HG02588 (cell line): Measurements from ENCODE around the gene LIN52.
"Not testable (repeated sequence)": the region's sequence is repeated elsewhere in the genome, so short reads cannot be mapped to it uniquely, and the experiment has no call there.

ENCODE experiments used
- ATAC-seq: cut with Tn5 transposase; IDR thresholded peaks from one replicate; pipeline ENCODE4 v1.9.1; 2021; ENCODE audit warnings: mild to moderate bottlenecking, moderate library complexity; ENCODE audit not compliant: unreplicated experiment

LIN52 gene

GRCh38 chr14:74105381-74105780 lies 20.6 kb downstream of the LIN52 start:
- ATAC-seq = no peak

GRCh38 chr14:74109369-74109768 lies 24.6 kb downstream of the LIN52 start:
- no peak for ATAC-seq

- not testable (repeated sequence) for ATAC-seq
Observed at GRCh38 chr14:74111395-74112216, 26.9 kb downstream of the LIN52 start.

- ATAC-seq = not testable (repeated sequence)
Observed at GRCh38 chr14:74125487-74125886, 40.7 kb downstream of the LIN52 start.

GRCh38 chr14:74126315-74127013 lies 41.7 kb downstream of the LIN52 start:
- ATAC-seq = no peak

GRCh38 chr14:74127634-74128033 lies 42.9 kb downstream of the LIN52 start:
- no peak for ATAC-seq

- no peak for ATAC-seq
Observed at GRCh38 chr14:74133833-74134481, 49.2 kb downstream of the LIN52 start.

GRCh38 chr14:74134484-74134883 lies 49.7 kb downstream of the LIN52 start:
- ATAC-seq = no peak

- ATAC-seq = no peak
Observed at GRCh38 chr14:74135426-74135825, 50.7 kb downstream of the LIN52 start.

GRCh38 chr14:74140374-74140850 lies 55.7 kb downstream of the LIN52 start:
- ATAC-seq = no peak

GRCh38 chr14:74141703-74142102 lies 56.9 kb downstream of the LIN52 start:
- ATAC-seq = no peak

GRCh38 chr14:74142523-74142922 lies 57.8 kb downstream of the LIN52 start:
- ATAC-seq = no peak

- ATAC-seq = no peak
Observed at GRCh38 chr14:74144789-74145188, 60.0 kb downstream of the LIN52 start.

GRCh38 chr14:74147571-74147970 lies 62.8 kb downstream of the LIN52 start:
- ATAC-seq = no peak

GRCh38 chr14:74148705-74149104 lies 63.9 kb downstream of the LIN52 start:
- ATAC-seq = no peak

- no peak for ATAC-seq
Observed at GRCh38 chr14:74155287-74155686, 70.5 kb downstream of the LIN52 start.

GRCh38 chr14:74155749-74156148 lies 71.0 kb downstream of the LIN52 start:
- no peak for ATAC-seq

- no peak for ATAC-seq
Observed at GRCh38 chr14:74160763-74161162, 76.0 kb downstream of the LIN52 start.

- no peak for ATAC-seq
Observed at GRCh38 chr14:74161526-74162158, 76.9 kb downstream of the LIN52 start.

GRCh38 chr14:74169906-74170305 lies 85.2 kb downstream of the LIN52 start:
- no peak for ATAC-seq

- ATAC-seq = no peak
Observed at GRCh38 chr14:74176400-74176793, 91.6 kb downstream of the LIN52 start.
